Measurements from ENCODE around the gene PARP8.
"Not testable (repeated sequence)": the region's sequence is repeated elsewhere in the genome, so short reads cannot be mapped to it uniquely, and the experiment has no call there.

DNA sequence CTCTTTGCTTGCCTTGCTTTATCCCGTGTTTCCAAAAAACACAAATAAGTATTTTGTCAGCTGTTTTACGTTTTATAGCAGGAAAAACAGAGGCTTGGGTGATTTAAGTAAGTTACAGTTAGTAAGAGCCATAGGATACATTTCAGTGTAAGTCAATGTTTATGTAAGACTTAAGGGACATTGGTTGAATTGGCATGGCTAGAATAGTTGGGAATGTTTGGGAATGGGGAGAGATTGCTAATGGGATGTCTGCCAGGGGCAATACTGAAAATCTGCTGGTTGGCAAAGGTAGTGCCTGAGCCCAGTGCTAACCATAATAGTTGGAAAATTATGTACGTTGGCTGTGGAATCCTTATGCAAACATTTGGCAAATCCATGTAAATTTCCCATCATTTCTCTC is 7.0 kb downstream of the PARP8 start:
- TF ChIP-seq EZH2 (IDR thresholded peaks at IDR 0.05; ENCODE audit: low read length), result not testable (repeated sequence)
- TF ChIP-seq, protein P1, sequence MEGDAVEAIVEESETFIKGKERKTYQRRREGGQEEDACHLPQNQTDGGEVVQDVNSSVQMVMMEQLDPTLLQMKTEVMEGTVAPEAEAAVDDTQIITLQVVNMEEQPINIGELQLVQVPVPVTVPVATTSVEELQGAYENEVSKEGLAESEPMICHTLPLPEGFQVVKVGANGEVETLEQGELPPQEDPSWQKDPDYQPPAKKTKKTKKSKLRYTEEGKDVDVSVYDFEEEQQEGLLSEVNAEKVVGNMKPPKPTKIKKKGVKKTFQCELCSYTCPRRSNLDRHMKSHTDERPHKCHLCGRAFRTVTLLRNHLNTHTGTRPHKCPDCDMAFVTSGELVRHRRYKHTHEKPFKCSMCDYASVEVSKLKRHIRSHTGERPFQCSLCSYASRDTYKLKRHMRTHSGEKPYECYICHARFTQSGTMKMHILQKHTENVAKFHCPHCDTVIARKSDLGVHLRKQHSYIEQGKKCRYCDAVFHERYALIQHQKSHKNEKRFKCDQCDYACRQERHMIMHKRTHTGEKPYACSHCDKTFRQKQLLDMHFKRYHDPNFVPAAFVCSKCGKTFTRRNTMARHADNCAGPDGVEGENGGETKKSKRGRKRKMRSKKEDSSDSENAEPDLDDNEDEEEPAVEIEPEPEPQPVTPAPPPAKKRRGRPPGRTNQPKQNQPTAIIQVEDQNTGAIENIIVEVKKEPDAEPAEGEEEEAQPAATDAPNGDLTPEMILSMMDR (optimal IDR thresholded peaks at IDR 0.05 in 1 of 3, IDR thresholded peaks at IDR 0.05 in 1 of 3, conservative IDR thresholded peaks at IDR 0.05 in 1 of 3; ENCODE audit: extremely low read depth in 1 of 3, insufficient read depth in 2 of 3, low read length in 3 of 3), result not testable (repeated sequence)
